Brain microvascular endothelial cell (primary cell): ENCODE results near the gene ACACB.

Experiments used
- DNase-seq: peaks from one replicate; pipeline ENCODE4 v3.0.0-alpha.2; 2020
- H3K27ac ChIP-seq: fragments of 250-450 bp; sonication (Bioruptor Pico); 2 replicates; pipeline ENCODE4 v1.5.1; 2020; ENCODE audit warnings: mild to moderate bottlenecking, moderate library complexity
- H3K27me3 ChIP-seq: fragments of 250-450 bp; sonication (Bioruptor Pico); replicated peaks from 2 replicates; pipeline ENCODE4 v1.5.1; 2020; ENCODE audit warnings: mild to moderate bottlenecking
- H3K36me3 ChIP-seq: fragments of 250-450 bp; sonication (Bioruptor Pico); replicated peaks from 2 replicates; pipeline ENCODE4 v1.5.1; 2020; ENCODE audit warnings: mild to moderate bottlenecking
- H3K4me3 ChIP-seq: 2 replicates; pipeline ENCODE4 v1.5.1; 2011; ENCODE audit warnings: low read depth, mild to moderate bottlenecking, control low read depth, low read length, moderate library complexity
- in situ Hi-C: cut with HindIII; loops from 2 replicates; pipeline ENCODE4 v1.10.0; 2017; ENCODE audit warnings: low sequenced_read_pairs, low pct_ligation_motif_present
- TF ChIP-seq, protein P1 (sequence below): IDR thresholded peaks from 2 replicates; pipeline ENCODE4 v1.5.1; 2011; ENCODE audit warnings: low read depth, mild to moderate bottlenecking, moderate library complexity, low read length, control low read depth, inconsistent platforms; ENCODE audit errors: missing control alignments

Gene ACACB

DNA sequence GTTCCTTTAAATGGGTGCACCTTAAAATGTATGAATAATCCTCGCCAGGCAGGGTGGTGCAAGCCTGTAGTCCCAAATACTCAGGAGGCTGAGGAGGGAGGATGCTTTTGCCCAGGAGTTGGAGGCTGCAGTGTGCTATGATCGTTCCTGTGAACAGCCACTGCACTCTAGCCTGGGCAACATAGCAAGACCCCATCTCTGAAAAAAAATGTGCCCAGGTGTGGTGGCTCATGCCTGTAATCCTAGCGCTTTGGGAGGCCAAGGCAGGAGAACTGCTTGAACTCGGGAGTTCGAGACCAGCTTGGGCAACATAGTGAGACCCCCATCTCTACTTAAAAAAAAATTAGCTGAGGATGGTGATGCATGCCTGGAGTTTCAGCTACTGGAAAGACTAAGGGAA lies 39.6 kb downstream of the ACACB start:
- Histone ChIP-seq H3K27ac (no peak overlapping the region), H3K4me3 (no peak overlapping the region), H3K36me3 (no peaks in the 10 kb centered on the region), H3K27me3 (no peaks in the 10 kb centered on the region)
- in situ Hi-C loops, result no loop called here
- TF ChIP-seq, protein P1, sequence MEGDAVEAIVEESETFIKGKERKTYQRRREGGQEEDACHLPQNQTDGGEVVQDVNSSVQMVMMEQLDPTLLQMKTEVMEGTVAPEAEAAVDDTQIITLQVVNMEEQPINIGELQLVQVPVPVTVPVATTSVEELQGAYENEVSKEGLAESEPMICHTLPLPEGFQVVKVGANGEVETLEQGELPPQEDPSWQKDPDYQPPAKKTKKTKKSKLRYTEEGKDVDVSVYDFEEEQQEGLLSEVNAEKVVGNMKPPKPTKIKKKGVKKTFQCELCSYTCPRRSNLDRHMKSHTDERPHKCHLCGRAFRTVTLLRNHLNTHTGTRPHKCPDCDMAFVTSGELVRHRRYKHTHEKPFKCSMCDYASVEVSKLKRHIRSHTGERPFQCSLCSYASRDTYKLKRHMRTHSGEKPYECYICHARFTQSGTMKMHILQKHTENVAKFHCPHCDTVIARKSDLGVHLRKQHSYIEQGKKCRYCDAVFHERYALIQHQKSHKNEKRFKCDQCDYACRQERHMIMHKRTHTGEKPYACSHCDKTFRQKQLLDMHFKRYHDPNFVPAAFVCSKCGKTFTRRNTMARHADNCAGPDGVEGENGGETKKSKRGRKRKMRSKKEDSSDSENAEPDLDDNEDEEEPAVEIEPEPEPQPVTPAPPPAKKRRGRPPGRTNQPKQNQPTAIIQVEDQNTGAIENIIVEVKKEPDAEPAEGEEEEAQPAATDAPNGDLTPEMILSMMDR, result no peak
- DNase-seq, result no peak

DNA sequence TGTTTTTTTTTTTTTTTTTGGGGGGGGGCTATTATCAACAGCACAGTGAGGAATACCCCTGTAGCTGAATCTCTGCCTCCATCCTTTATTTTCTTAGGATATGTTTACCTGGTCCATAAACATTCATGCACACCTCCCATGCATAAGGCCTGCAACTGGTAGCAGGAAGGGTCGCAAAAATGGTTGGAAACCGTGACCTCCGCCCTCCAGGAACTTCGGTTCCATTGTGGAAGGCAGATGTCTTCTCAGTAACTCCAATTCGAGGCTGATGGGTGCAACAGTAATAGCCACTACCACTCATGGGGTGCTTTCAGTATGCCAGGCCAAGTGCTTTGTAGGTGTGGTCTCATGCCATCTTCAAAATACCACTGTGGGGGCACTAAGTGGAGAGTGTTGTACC lies 40.2 kb downstream of the ACACB start:
- H3K4me3 ChIP-seq, result no peak overlapping the region
- in situ Hi-C loops, result no loop called here
- TF ChIP-seq, protein P1, result no peak
- DNase-seq, result no peak
- H3K27ac ChIP-seq, result no peak overlapping the region
- H3K27me3 ChIP-seq, result no peaks in the 10 kb centered on the region
- H3K36me3 ChIP-seq, result no peaks in the 10 kb centered on the region

DNA sequence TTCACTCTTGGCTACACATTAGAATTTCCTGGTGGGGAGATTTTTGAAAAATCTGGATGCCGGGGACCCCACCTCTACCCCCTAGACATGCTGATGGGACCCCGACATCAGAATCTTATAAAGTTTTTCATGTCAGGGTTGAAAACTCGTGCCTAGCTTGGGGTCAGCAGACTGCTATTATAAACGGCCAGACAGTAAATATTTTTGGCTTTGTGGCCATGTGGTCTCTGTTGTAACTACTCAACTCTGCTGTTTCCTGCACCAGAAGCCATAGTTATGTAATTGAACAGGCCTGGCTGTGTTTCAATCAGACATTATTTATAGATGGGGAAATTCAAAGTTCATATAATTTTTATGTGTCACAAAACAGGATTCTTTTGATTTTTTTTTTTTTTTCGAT lies 41.6 kb downstream of the ACACB start:
- H3K27ac ChIP-seq, result no peak overlapping the region
- no peak overlapping the region for H3K4me3 ChIP-seq
- TF ChIP-seq, protein P1, result no peak
- no peak for DNase-seq
- in situ Hi-C loops, result no loop called here
- no peaks in the 10 kb centered on the region for H3K36me3 ChIP-seq
- no peaks in the 10 kb centered on the region for H3K27me3 ChIP-seq

DNA sequence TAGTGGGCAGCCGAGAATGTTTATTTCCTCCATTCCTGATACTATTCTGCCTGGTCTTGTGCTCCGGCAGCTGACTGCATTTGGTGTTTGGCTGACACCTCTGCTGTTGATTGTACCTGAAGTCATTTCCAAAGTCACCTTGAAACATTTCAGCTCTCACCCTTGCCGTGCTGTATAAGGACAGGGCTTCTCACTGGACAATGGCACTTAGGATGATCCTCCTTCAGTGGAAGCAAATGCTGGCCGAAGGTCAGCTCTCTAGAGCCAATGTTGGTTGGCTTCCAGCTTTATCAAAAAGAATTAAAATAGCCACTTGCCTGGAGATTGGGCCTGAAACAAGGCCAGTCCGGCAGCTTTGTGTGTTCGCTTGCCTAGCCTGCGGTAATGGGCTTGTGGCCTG lies 44.0 kb downstream of the ACACB start:
- no peak overlapping the region for H3K27ac ChIP-seq
- in situ Hi-C loops, result no loop called here
- H3K4me3 ChIP-seq, result no peak overlapping the region
- H3K36me3 ChIP-seq, result no peaks in the 10 kb centered on the region
- no peak for DNase-seq
- no peaks in the 10 kb centered on the region for H3K27me3 ChIP-seq
- TF ChIP-seq, protein P1, result no peak

DNA sequence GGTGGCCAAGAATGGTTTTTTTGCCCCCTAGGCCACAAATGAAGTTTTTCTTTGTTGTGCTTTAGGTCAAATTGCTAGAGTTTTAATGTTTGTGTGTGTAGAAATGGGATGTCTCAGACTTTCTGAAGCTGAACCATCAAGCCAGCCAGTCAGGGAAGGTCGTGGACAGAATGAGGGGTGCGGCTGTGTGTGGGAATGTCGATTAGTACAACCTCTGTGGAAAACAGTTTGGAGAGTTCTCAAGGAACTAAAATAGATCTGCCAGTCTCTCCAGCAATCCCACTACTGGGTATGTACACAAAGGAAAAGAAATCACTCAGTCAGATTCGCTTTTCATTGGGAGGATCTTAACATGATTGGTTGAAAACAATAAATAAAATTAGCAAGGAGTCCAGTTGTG lies 44.5 kb downstream of the ACACB start:
- Histone ChIP-seq H3K27me3 (no peaks in the 10 kb centered on the region), H3K36me3 (no peaks in the 10 kb centered on the region), H3K27ac (no peak overlapping the region), H3K4me3 (no peak overlapping the region)
- no peak for DNase-seq
- in situ Hi-C loops, result no loop called here
- TF ChIP-seq, protein P1, result no peak

DNA sequence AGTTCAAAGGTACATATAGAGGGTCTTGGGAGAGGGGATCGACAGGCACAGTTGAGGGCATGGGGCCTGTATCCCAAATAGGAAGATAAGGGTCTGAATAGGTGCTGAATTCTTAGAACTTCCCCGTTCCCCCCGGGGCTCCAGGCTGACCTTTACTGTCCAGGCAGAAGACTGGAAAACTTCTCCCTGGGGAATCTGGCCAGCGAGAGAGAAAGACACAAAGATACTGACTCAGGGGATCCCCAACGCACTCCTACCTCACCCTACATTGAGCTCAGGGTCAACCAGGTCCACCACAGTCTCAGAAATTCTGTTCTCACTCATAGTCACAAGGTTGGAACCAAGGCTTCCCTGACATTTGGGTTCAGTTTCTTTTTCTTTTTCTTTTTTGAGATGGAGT lies 46.2 kb downstream of the ACACB start:
- TF ChIP-seq, protein P1, result no peak
- Histone ChIP-seq H3K27me3 (no peaks in the 10 kb centered on the region), H3K36me3 (no peaks in the 10 kb centered on the region), H3K27ac (no peak overlapping the region), H3K4me3 (no peak overlapping the region)
- in situ Hi-C loops, result no loop called here
- DNase-seq, result no peak
